ENCODE results near the gene WWC1.

WWC1 gene

DNA sequence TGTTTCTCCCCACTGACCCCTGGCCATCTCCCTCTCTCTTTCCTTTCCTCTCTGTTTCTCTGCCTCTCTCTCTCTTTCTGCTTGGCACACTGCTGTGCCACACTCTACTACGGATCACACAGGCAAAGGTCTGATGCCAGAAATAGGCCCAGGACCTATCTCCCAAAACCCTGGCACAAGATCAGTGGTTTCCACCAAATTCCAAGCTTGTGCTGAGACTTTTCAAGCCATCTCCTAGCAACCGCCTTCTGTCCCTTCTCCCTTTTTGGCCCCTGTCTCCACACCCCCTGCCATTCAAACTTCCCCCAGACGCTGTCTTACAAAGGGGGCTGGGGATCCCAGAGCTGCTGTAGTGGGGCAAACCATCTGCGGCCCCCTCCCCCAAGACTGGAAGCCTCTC, 156.4 kb downstream of the WWC1 start:
- TF ChIP-seq, protein P1, sequence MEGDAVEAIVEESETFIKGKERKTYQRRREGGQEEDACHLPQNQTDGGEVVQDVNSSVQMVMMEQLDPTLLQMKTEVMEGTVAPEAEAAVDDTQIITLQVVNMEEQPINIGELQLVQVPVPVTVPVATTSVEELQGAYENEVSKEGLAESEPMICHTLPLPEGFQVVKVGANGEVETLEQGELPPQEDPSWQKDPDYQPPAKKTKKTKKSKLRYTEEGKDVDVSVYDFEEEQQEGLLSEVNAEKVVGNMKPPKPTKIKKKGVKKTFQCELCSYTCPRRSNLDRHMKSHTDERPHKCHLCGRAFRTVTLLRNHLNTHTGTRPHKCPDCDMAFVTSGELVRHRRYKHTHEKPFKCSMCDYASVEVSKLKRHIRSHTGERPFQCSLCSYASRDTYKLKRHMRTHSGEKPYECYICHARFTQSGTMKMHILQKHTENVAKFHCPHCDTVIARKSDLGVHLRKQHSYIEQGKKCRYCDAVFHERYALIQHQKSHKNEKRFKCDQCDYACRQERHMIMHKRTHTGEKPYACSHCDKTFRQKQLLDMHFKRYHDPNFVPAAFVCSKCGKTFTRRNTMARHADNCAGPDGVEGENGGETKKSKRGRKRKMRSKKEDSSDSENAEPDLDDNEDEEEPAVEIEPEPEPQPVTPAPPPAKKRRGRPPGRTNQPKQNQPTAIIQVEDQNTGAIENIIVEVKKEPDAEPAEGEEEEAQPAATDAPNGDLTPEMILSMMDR (conservative IDR thresholded peaks at IDR 0.05; ENCODE audit: low read depth), result no peak
- no peak overlapping the region for H3K27ac ChIP-seq
- POLR2A ChIA-PET (ENCODE audit: low non-redundant PET), result no interaction called here
- CTCF ChIA-PET, result no interaction called here
- DNase-seq (ENCODE audit: low spot score), result no peak

DNA sequence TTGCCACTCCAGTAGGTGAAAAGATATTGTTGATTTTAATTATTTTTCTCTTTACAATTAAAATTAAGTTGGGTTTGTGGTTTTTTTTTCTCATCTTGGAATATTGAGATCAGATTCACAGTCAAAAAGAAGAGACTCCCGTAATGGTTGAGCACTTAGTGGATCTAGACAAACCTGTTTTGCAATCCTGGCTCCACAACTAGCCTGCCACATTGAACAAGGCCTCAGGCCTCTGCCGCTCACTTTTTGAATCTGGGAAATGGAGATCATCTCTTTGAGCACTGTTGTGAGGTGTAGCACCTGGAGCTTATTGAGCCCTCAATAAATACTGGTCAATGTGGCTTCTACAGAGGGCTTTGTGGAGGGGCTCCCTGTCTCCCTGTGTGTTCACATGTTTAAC, 157.7 kb downstream of the WWC1 start:
- H3K27ac ChIP-seq, result no peak overlapping the region
- POLR2A ChIA-PET (ENCODE audit: low non-redundant PET), result interaction anchor here (0.6 kb wide), 1 partner anchor 38 kb away, joined by 6 read pairs; no protein-coding TSS in a partner anchor
- CTCF ChIA-PET, result interaction anchor here (0.6 kb wide), 1 partner anchor 797 kb away, joined by 3 read pairs; no protein-coding TSS in a partner anchor
- TF ChIP-seq, protein P1 (conservative IDR thresholded peaks at IDR 0.05; ENCODE audit: low read depth), result no peak
- DNase-seq (ENCODE audit: low spot score), result peak; percentile 59

DNA sequence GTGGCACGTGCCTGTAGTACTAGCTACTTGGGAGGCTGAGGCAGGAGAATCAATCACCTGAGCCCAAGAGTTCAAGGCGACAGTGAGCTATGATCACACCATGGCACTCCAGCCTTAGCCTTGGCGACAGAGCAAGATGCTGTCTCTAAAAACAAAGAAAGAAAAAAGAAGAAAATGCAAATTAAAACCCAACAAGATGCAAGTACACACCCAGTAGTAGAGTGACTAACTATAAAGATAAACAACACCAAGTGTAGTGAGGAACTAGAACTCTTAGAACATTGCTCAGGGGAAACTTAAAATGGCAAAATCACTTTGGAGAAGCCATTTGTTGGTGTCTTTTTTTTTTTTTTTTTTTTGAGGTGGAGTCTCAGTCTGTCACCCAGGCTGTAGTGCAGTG, 160.1 kb downstream of the WWC1 start:
- ChIA-PET CTCF (interaction anchor here (0.5 to 0.8 kb wide), 3 partner anchors 11 to 127 kb away, joined by 3 to 5 read pairs (median 3); no protein-coding TSS in a partner anchor), POLR2A (ENCODE audit: low non-redundant PET) (no interaction called here)
- no peak overlapping the region for H3K27ac ChIP-seq
- TF ChIP-seq, protein P1 (conservative IDR thresholded peaks at IDR 0.05; ENCODE audit: low read depth), result no peak
- no peak for DNase-seq (ENCODE audit: low spot score)

DNA sequence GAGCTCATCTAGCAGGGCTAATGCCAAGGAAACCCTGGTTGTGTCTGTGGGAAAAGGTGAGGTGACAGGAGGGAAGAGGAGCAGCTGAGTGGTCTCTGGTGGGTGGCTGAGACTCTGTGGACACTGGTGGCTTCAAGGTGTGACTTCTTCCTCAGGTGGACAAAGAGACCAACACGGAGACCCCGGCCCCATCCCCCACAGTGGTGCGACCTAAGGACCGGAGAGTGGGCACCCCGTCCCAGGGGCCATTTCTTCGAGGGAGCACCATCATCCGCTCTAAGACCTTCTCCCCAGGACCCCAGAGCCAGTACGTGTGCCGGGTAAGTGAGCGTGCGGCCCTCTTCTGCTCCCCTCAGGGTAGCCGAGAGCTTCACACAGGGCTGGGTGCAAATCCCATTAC, 163.8 kb downstream of the WWC1 start:
- H3K27ac ChIP-seq, result no peak overlapping the region
- TF ChIP-seq, protein P1 (conservative IDR thresholded peaks at IDR 0.05; ENCODE audit: low read depth), result no peak
- ChIA-PET CTCF (no interaction called here), POLR2A (ENCODE audit: low non-redundant PET) (no interaction called here)
- DNase-seq (ENCODE audit: low spot score), result no peak

DNA sequence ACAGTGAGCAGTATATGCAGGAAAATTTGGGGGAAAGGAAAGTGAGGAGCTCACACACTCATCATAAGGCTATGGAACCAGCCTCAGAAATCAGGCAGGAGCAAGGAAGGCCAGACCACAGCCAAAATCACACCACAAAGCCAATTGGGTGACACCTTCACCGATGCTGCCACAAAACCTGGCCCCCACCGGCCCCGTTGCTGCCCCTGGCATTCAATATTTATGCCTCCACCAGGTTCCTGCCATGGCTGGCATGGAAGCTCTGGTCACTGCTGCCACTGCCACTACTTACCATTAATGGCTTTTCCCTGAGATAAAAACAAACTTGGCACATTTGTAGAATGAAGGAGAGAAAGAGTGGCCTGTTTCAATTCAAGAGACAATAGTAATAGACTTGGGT, 166.1 kb downstream of the WWC1 start:
- no peak overlapping the region for H3K27ac ChIP-seq
- POLR2A ChIA-PET (ENCODE audit: low non-redundant PET), result no interaction called here
- DNase-seq (ENCODE audit: low spot score), result no peak
- TF ChIP-seq, protein P1 (conservative IDR thresholded peaks at IDR 0.05; ENCODE audit: low read depth), result no peak
- CTCF ChIA-PET, result no interaction called here

DNA sequence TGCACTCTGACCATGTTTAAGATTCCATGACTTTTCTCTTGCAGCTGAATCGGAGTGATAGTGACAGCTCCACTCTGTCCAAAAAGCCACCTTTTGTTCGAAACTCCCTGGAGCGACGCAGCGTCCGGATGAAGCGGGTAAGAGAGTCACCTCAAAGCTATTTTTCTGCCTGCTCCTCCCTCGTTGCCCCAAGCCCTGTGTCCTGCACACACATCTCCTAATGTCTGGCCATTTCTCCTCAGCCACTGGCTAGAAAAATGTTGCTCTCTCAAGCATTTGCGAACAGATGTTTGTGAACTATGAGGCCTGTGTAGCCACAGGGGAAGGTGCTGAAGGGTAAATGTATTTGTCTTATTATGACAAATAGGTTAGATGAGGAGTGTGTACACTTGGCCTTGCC, 169.2 kb downstream of the WWC1 start:
- H3K27ac ChIP-seq, result no peak overlapping the region
- CTCF ChIA-PET, result interaction anchor here (0.8 kb wide), 1 partner anchor 27 kb away, joined by 3 read pairs; no protein-coding TSS in a partner anchor
- no peak for DNase-seq (ENCODE audit: low spot score)
- POLR2A ChIA-PET (ENCODE audit: low non-redundant PET), result no interaction called here
- TF ChIP-seq, protein P1 (conservative IDR thresholded peaks at IDR 0.05; ENCODE audit: low read depth), result no peak
